HG03520 (cell line): ENCODE results near the gene PRDM5.

Source experiments
- ATAC-seq: cut with Tn5 transposase; IDR thresholded peaks from one replicate; pipeline ENCODE4 v1.9.1; 2021; ENCODE audit warnings: mild to moderate bottlenecking, moderate library complexity; ENCODE audit not compliant: unreplicated experiment

PRDM5 gene

DNA sequence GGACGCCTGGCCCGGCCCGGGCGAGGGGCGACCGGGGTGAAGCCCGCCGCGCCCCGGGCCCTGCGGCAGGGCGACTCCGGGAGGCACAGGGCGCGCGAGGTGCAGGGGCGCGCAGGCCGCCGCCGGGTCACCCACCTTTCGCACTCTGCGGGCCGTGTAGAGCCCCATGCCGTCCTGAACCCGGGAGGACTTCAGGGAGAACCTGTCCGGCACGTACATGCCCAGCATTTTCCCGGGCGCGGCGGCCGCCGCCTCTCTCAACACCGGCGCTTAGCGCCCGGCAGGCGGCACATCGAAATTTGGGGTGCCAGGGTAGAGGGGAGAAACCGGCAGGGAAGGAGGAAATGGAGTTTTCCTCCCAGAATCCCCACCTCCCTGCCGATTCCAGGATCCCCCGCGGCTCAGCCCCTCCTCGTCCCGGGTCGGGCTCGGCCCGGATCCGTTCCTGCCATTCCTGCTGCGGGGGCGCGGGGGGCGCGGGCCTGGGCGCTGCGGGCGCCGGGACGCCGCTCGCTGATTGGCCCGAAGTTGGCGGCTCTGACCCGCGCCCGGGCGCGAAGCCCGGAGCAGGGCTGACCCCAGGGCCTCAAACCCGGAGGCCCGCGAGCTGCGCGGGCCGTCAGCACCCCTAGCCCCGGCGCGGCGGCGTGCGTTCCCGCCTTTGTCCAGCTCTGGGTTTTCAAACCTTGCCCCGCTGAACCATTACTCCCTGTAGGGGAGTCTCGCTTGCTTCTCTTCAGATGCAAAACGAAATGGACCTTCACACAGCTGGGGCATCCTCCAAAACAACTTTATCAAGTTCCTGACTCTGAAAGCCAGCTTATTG lies at the start of gene PRDM5:
Gene PRDM5, minus strand, starts transcription at position 346 of the 826 bp plus-strand sequence. Its CDS starts 118 bp downstream, at position 228.
- no peak for ATAC-seq

- no peak for ATAC-seq
Observed at GRCh38 chr4:120971884-120972283, 49.4 kb upstream of the PRDM5 start.

GRCh38 chr4:120965938-120966337 lies 43.4 kb upstream of the PRDM5 start:
- no peak for ATAC-seq

- ATAC-seq = no peak
Observed at GRCh38 chr4:120964596-120964995, 42.1 kb upstream of the PRDM5 start.

- ATAC-seq = no peak
Observed at GRCh38 chr4:120963449-120963848, 40.9 kb upstream of the PRDM5 start.

DNA sequence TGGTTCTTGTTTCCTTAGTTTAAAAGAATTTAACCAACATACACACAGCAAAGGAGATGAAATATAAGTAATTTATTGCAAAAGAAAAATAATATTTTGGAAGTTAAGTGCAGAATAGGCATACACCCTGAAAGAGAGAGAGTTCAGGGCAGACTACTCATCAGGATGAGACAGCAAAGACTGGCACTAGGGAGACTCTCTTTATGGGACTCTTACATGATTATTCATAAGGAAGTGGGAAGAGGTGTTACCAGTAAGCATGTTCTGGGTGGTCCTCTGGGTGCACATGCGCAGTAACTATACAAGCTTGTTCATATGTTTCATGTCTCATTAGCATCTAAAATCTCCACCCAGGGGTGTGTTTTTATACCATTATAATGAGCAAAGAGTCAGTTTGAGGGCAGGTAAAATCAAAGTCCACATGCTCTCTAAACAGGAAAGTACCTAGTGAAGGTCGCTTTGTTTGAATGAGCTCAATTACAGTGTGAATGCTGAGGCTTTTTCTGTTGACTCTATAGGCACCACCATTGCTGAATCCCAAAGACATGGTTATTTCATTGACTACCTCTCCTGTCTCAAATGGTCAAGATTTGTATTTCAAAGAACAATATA lies 38.2 kb upstream of the PRDM5 start:
- no peak for ATAC-seq

GRCh38 chr4:120948382-120948781 lies 25.9 kb upstream of the PRDM5 start:
- ATAC-seq = no peak

DNA sequence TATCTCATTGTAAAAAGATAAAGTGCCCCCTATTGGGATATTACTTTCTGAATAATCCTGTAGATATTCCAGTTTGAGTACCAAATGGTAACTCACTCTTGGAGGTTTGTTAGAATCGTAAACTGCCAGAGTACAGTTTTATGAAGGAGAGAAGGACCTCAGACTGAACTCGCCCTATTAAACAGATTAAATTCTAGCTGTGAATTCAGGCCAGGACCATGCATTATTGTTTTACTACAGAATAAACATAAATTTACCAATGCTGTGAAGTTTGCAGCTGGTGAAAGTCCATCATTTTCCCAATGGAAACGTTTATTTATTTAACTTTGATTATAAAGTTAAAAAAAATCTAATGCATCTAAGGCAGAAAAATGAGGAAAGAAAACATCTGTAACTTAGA lies 20.2 kb upstream of the PRDM5 start:
- no peak for ATAC-seq

DNA sequence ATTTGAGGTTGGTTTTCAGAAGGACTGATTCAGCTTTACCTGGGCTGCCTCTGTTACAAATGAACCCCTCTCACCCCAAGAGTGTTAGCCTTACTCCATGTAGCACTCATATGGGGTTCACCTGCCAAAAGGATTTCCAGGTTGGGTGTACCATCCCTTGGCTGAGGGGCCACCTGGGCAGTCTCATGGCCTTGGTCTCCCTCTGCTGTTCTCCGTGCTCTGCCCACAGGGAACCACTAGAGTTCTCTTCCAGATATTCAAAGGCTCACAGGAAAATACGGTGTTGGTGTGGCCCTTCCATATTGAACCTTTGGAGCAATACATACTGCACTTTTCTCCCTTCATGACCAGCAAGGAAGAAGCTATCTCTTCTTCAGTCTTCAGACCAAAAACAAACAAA lies 18.0 kb upstream of the PRDM5 start:
- ATAC-seq = no peak

- ATAC-seq = no peak
Observed at GRCh38 chr4:120939693-120940092, 17.2 kb upstream of the PRDM5 start.

GRCh38 chr4:120929847-120930246 lies 7.3 kb upstream of the PRDM5 start:
- no peak for ATAC-seq

- no peak for ATAC-seq
Observed at GRCh38 chr4:120927801-120928409, 5.4 kb upstream of the PRDM5 start.

- ATAC-seq = no peak
Observed at GRCh38 chr4:120926358-120927025, 4.0 kb upstream of the PRDM5 start.

DNA sequence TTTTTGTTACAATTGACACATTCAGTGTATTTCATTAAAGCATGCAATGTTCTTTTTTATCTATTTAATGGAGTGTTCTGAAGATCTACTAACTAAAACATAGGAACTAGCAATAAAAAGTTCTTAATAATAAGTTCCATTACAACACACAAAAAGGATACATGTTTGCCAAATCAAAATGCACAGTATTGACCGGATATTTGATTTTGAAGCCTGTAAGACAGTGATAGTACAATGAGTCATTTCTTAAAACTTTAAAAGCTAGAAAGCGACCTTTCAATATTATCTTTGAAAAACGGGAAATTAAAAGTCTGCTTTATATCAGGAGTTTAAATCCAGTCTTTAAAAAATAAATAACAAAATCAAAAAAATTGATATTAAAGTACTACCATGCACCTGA lies 2.4 kb upstream of the PRDM5 start:
- no peak for ATAC-seq

- ATAC-seq = no peak
Observed at GRCh38 chr4:120923207-120923522, 639 bp upstream of the PRDM5 start.

GRCh38 chr4:120921456-120922380 lies 808 bp downstream of the PRDM5 start:
- no peak for ATAC-seq

- no peak for ATAC-seq
Observed at GRCh38 chr4:120920666-120921065, 1.9 kb downstream of the PRDM5 start.

- ATAC-seq = no peak
Observed at GRCh38 chr4:120919358-120919757, 3.2 kb downstream of the PRDM5 start.

DNA sequence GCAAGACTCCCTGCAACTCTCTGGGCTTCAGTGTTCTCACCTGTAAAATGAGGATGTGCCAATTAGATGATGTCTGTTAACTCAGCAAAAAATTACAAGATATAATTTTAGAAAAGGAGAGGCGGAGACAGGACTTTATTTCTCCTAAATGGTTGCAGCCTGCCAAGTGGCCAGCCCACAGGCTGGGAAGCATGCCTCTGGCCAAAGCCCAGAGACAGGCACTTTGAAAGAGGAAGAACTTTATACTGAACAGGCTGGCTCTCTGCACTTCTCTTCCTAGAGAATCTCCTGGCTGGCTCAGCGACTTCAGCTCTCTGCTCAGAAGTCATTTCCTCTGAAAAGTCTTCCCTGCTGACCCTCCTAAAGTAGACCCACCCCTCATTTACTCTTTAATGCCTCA lies 3.7 kb downstream of the PRDM5 start:
- ATAC-seq = no peak

- no peak for ATAC-seq
Observed at GRCh38 chr4:120918092-120918491, 4.4 kb downstream of the PRDM5 start.

DNA sequence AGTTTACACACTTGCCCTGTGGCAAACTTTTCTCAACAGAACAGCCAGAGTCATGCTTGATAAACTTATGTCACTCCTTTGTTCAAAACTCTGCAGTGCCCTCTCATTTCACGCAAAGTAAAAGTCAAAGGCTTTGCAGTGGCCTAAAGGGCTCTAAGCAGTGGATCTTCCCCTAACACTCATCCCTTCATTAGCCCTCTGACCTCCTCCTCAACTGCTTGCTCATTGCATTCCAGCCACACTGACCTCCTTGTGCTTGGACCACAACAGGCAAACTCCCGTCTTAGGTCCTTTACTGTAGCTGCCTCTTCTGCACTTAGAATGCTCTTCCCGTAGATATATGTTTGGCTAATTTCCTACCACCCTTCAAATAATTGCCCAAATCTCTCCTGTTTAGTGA lies 5.6 kb downstream of the PRDM5 start:
- ATAC-seq = no peak
